ENCODE measurements around the gene PDE1C.

DNA sequence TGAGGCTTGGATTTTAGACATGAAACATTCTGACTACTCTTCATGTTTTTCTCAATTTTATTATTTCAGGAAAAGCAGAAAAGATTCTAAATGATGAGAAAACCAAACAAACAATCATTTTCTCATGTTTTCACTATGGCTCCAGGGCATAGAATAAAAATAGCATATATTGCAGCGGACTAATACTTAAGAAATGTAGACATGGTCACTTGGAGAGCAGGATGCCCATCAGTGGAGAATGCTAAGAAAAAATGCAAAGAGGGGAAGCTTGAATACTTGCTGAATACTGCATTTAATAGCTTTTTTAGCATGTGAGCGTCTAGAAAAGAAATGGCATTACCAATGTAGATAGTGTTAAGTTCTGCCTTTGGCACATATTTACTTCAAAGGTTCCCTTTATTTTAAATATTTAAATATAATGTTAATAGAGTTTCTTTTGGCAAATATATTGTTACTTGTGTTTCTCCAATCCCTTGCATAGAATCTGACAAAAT lies 275.3 kb downstream of the PDE1C start:
- TF ChIP-seq EZH2 (IDR thresholded peaks at IDR 0.05; ENCODE audit: insufficient read depth, poor library complexity, severe bottlenecking): no peak
- TF ChIP-seq EZH2phosphoT487 (IDR thresholded peaks at IDR 0.05; ENCODE audit: insufficient read depth, low read depth): no peak

Measured in GM23248 (cell line).